HepG2 (cell line): Measurements from ENCODE around the gene MYH16. TPM values are rescaled to one million over a fixed set of nuclear protein-coding genes. Genes with fewer than 3 reads are reported as not detected.

ENCODE experiments used
- AHDC1 ChIP-seq: sonication (generic); formaldehyde crosslinking; IDR thresholded peaks from 2 replicates; pipeline ENCODE4 v1.5.1; 2020; ENCODE audit warnings: mild to moderate bottlenecking, missing genetic modification reagents, borderline replicate concordance
- AKAP8 ChIP-seq: sonication (generic); formaldehyde crosslinking; IDR thresholded peaks from 2 replicates; pipeline ENCODE4 v1.5.1; 2020; ENCODE audit warnings: mild to moderate bottlenecking, missing genetic modification reagents
- FOSL1 ChIP-seq: sonication (generic); formaldehyde crosslinking; IDR thresholded peaks from 2 replicates; pipeline ENCODE4 v1.9.0; 2021; ENCODE audit warnings: missing genetic modification reagents, borderline replicate concordance
- FOSL2 ChIP-seq: sonication (generic); formaldehyde crosslinking; IDR thresholded peaks from 2 replicates; pipeline ENCODE4 v1.4.0; 2020; ENCODE audit warnings: missing genetic modification reagents
- FOXP4 ChIP-seq: sonication (generic); formaldehyde crosslinking; IDR thresholded peaks from 2 replicates; pipeline ENCODE4 v1.4.0; 2020; ENCODE audit warnings: missing genetic modification reagents
- JARID2 ChIP-seq: sonication (generic); formaldehyde crosslinking; IDR thresholded peaks from 2 replicates; pipeline ENCODE4 v1.8.1; 2023; ENCODE audit warnings: missing genetic modification reagents, inconsistent platforms; ENCODE audit not compliant: insufficient replicate concordance
- MTF1 ChIP-seq: sonication (generic); formaldehyde crosslinking; IDR thresholded peaks from 2 replicates; pipeline ENCODE4 v1.5.0; 2020; ENCODE audit warnings: missing genetic modification reagents
- NFATC3 ChIP-seq: sonication (generic); formaldehyde crosslinking; IDR thresholded peaks from 2 replicates; pipeline ENCODE4 v1.5.1; 2020; ENCODE audit warnings: mild to moderate bottlenecking, missing genetic modification reagents
- PTBP1 ChIP-seq: fragments of 200-400 bp; formaldehyde crosslinking; IDR thresholded peaks from 2 replicates; pipeline ENCODE4 v1.6.1; 2018; ENCODE audit warnings: low read length, low read depth; ENCODE audit not compliant: poor library complexity, severe bottlenecking
- RFXAP ChIP-seq: sonication (generic); formaldehyde crosslinking; IDR thresholded peaks from 2 replicates; pipeline ENCODE4 v1.4.0; 2020; ENCODE audit warnings: missing genetic modification reagents, borderline replicate concordance
- USF2 ChIP-seq, 2 experiments: sonication (generic) in 1 of 2; formaldehyde crosslinking in 1 of 2; IDR thresholded peaks; 2 replicates each; pipeline versions ENCODE4 v1.5.1 to v1.6.1; 2011 to 2020; ENCODE audit warnings: borderline replicate concordance in 1 of 2, low read depth in 1 of 2, low read length in 1 of 2, mild to moderate bottlenecking in 1 of 2, missing genetic modification reagents in 1 of 2, moderate library complexity in 1 of 2
- ZBTB44 ChIP-seq: sonication (generic); formaldehyde crosslinking; IDR thresholded peaks from 2 replicates; pipeline ENCODE4 v1.4.0; 2020; ENCODE audit warnings: missing genetic modification reagents
- ZFP37 ChIP-seq: sonication (generic); formaldehyde crosslinking; IDR thresholded peaks from 2 replicates; pipeline ENCODE4 v1.4.0; 2020; ENCODE audit warnings: missing genetic modification reagents, borderline replicate concordance
- ZNF253 ChIP-seq: sonication (generic); formaldehyde crosslinking; IDR thresholded peaks from 2 replicates; pipeline ENCODE4 v1.8.0; 2022; ENCODE audit warnings: mild to moderate bottlenecking, missing genetic modification reagents, borderline replicate concordance
- ZNF510 ChIP-seq: sonication (generic); formaldehyde crosslinking; IDR thresholded peaks from 2 replicates; pipeline ENCODE4 v1.4.0; 2020; ENCODE audit warnings: low read depth, mild to moderate bottlenecking, missing genetic modification reagents
- ZNF678 ChIP-seq: sonication (generic); formaldehyde crosslinking; IDR thresholded peaks from 2 replicates; pipeline ENCODE4 v1.4.0; 2020; ENCODE audit warnings: mild to moderate bottlenecking, missing genetic modification reagents
- polyA plus RNA-seq, 8 experiments: library from polyadenylated mRNA; depleted of rRNA in 3 of 8; stranded (reverse) in 7 of 8; unstranded in 1 of 8; fragments of >200 nt; fragmentation: Illumina TruSeq in 4 of 8; extraction: Trizol in 4 of 8; gene quantifications; 2 replicates each; pipeline versions ENCODE4 v1.2.1 to v1.2.3, GENCODE V29; 2011 to 2016; ENCODE audit warnings: low read depth in 4 of 8, missing spikeins in 1 of 8, mixed read lengths in 1 of 8; ENCODE audit not compliant: insufficient read depth in 1 of 8
- total RNA-seq, 5 experiments: library from RNA; depleted of rRNA; stranded (reverse); fragments of >200 nt; fragmentation: Illumina TruSeq; extraction: Trizol; gene quantifications; 2 replicates each; pipeline ENCODE4 v1.2.3, GENCODE V29; 2016; ENCODE audit warnings: low read depth in 1 of 5

Gene MYH16
- total and polyA plus RNA-seq, 2 of the 13 experiments (the other 11 are each of a cell fraction or from before 2014, with no cell fraction given), result 0.05 to 0.15 TPM

GRCh38 chr7:99325592-99326407 lies 53.2 kb downstream of the MYH16 start, which contains the start of gene ARPC1A (continued):
- TF ChIP-seq USF2 (IDR thresholded peaks at IDR 0.05; ENCODE audit: low read depth, low read length) (no peak), USF2 (CRISPR knock-in tag; IDR thresholded peaks at IDR 0.05; ENCODE audit: borderline replicate concordance) (no peak; the same call in 1 of the 2 replicates), NFATC3 (CRISPR knock-in tag) (peak; percentile 52; the same call in 1 of the 2 replicates), FOSL2 (CRISPR knock-in tag) (peak; percentile 63), AHDC1 (no peak), AKAP8 (CRISPR knock-in tag) (peak; percentile 50; the same call in 1 of the 2 replicates), PTBP1 (no peak), ZNF678 (0 out of 2 replicates have a peak, but pooled peaks have one; percentile 62), ZNF253 (CRISPR knock-in tag) (no peak), RFXAP (CRISPR knock-in tag) (peak; percentile 80; the same call in 1 of the 2 replicates), MTF1 (CRISPR knock-in tag) (peak; percentile 72; the same call in 1 of the 2 replicates), FOXP4 (peak; percentile 23; the same call in 1 of the 2 replicates), JARID2 (CRISPR knock-in tag) (peak; percentile 86), FOSL1 (no peak), ZFP37 (CRISPR knock-in tag) (peak; percentile 90), ZNF510 (CRISPR knock-in tag) (no peak), ZBTB44 (CRISPR knock-in tag) (0 out of 2 replicates have a peak, but pooled peaks have one; percentile 38)
